GM19455 (cell line): Measurements from ENCODE around the gene NUP98.
"Not testable (repeated sequence)": the region's sequence is repeated elsewhere in the genome, so short reads cannot be mapped to it uniquely, and the experiment has no call there.

Source experiments
- ATAC-seq: cut with Tn5 transposase; IDR thresholded peaks from one replicate; pipeline ENCODE4 v1.9.1; 2021; ENCODE audit not compliant: unreplicated experiment

Gene NUP98

GRCh38 chr11:3827434-3828186 lies 30.3 kb upstream of the NUP98 start:
- ATAC-seq = no peak

GRCh38 chr11:3826721-3827120 lies 29.4 kb upstream of the NUP98 start:
- ATAC-seq = no peak

GRCh38 chr11:3825473-3826154 lies 28.3 kb upstream of the NUP98 start:
- no peak for ATAC-seq

- peak; percentile 90 for ATAC-seq
Measured at GRCh38 chr11:3824714-3825472, 27.5 kb upstream of the NUP98 start.

GRCh38 chr11:3823762-3824506 lies 26.6 kb upstream of the NUP98 start:
- ATAC-seq = no peak

- ATAC-seq = no peak
Measured at GRCh38 chr11:3823303-3823702, 25.9 kb upstream of the NUP98 start.

GRCh38 chr11:3822312-3822711 lies 25.0 kb upstream of the NUP98 start:
- ATAC-seq = no peak

GRCh38 chr11:3820971-3821370 lies 23.6 kb upstream of the NUP98 start:
- no peak for ATAC-seq

- ATAC-seq = no peak
Measured at GRCh38 chr11:3817181-3817800, 19.9 kb upstream of the NUP98 start.

GRCh38 chr11:3816673-3817072 lies 19.3 kb upstream of the NUP98 start:
- no peak for ATAC-seq

GRCh38 chr11:3815845-3816244 lies 18.5 kb upstream of the NUP98 start:
- no peak for ATAC-seq

GRCh38 chr11:3814832-3815231 lies 17.5 kb upstream of the NUP98 start:
- ATAC-seq = not testable (repeated sequence)

- ATAC-seq = no peak
Measured at GRCh38 chr11:3810951-3811350, 13.6 kb upstream of the NUP98 start.

GRCh38 chr11:3810446-3810845 lies 13.1 kb upstream of the NUP98 start:
- no peak for ATAC-seq

GRCh38 chr11:3809624-3809928 lies 12.2 kb upstream of the NUP98 start:
- no peak for ATAC-seq

- peak; percentile 63 for ATAC-seq
Measured at GRCh38 chr11:3808861-3809623, 11.7 kb upstream of the NUP98 start.

- ATAC-seq = peak; percentile 65
Measured at GRCh38 chr11:3807909-3808860, 10.8 kb upstream of the NUP98 start, which contains the start of gene PGAP2. TSS of gene PGAP2 (plus strand) at chr11:3808560. CDS start at chr11:3811260, 2,700 bp downstream.

GRCh38 chr11:3803726-3804495 lies 6.6 kb upstream of the NUP98 start:
- no peak for ATAC-seq
